CD4-positive, alpha-beta T cell treated with Interleukin-4 for 1 hour (primary cell): ENCODE results near the gene ITIH5.

Source experiments
- DNase-seq, 2 donors: peaks; one replicate each; pipeline ENCODE4 v3.0.0-alpha.2; 2020 to 2022

The ITIH5 gene

DNA sequence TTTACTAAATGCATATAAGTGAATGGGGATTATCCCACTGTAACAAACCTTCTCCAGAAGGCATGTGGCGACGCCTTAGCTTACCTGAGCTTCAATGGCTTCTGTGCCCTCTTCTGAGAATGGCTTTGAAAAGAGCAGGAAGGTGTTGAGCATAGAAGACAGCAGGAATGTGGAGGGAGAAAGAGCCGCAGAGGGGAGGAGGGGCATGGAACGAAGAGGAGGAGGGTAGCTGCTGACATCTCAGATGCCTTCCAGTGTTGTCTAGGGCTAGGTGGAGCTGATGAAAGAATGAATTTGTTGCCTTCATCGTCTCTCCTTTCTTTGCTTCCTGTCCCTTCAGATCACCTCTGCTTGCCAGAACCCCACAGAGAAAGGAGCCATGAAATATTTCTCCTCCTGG lies 86.2 kb downstream of the ITIH5 start:
- DNase-seq, result no peak

DNA sequence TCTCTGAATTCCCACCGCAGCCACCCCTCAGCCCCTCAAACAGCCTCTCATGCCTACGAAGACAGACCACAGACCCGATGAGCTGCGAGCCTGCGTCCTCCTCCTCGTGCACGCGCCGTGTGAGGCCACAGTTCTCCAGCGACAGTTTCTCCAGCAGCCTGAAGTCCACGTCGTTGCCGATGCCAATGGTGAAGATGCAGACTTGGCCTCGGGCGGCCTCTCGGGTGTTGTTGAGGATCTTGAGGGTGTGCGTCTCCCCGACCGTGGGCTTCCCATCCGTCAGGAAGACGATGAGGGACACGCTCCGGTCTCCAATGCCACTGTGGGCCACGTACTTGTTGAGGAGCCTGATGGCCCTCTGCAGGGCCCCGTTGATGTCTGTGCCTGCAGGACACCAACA lies 87.1 kb downstream of the ITIH5 start:
- no peak for DNase-seq

DNA sequence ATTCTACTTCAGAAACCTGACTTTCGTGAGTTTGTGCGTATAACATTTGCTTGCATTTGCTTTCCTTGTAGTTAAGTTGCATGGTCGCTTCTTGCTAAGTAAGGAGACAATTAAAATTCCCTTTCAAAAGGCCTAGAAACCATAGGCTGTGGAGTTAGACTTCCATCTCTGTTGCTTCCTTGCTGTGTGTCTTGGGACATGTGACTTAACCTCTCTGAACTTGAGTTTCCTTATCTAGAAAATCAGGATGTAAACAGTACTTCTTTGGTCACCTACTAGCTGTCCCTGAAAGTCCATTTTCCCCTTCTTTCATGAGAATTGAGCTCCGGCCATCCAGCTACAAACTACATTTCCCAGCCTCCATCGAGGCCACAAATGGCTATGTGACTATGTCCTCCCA lies 89.2 kb downstream of the ITIH5 start:
- no peak for DNase-seq

- DNase-seq, result no peak
These were observed 89.6 kb downstream of the ITIH5 start for GRCh38 chr10:7577176-7577575.

DNA sequence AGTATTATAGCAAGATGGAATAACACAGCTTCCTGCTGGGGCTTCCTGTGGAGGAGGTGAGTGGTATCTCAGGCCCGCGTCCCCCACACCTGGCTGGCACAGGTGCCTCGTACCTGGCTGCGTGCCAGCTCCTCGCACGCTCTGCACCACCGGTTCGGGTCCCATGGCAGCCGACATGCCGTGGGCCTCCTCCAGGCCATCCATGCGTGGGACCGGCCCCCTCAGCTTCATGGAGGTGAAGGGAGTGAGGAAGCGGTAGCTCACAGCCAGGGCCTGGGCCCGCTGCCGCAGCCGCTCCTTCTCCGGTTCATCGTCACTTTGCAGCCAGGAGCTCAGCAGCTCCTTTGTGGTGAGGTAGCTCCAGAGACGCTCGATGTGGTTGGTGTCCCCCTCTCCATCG lies 90.4 kb downstream of the ITIH5 start:
- no peak for DNase-seq

- DNase-seq, result no peak
These were observed 94.4 kb downstream of the ITIH5 start for GRCh38 chr10:7572391-7572790.

DNA sequence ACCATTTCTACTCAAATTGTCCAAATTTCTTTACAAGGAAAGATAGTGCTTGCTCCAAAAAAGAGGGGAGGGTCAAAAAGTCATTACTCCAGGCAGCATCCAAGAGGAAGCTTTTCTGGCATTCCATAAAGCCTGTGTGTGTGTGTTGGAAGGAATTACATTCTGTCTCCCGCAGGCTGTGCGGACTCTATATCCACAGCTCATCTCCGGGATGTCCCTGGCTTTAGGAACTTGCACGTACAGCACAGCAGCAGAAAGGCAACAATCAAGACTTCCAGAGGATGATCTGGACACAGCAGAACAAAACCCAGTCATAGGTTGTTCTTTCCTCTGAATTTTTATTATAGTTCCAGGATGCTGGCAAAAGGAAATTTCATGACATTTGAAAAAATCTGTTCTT lies 94.8 kb downstream of the ITIH5 start:
- DNase-seq, result no peak

DNA sequence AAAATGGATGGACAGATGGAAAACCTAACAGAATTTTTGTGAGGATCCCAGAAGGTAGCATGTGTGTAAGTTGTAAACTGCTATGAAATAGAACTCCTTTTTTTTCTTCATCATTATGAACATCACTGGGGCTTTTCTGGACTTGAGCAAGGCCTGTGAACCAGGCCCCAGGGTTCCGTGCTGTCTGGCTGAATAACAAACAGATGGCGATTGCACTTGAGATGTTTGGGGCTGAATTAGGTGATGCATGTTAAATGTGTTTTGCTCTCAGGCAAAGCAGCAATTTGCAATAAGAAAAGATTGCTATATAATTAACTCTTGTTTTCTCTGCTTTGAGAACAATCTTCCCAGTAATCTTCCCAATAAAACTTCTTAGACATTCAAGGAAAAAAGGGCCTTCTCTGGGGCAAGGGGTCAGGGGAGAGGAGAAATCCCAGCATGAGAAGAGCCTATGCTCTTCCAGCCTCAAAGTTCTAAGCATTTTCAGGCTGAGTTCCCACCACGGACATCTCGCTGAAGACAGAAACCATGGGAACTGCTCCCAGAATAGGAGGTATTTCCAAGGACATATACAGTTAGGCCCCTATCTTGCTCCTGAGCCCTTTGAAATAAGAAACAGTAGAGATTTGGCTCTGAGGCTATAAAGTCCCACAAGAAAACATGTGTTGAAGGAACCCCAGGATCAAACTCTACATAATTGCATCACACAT lies 98.7 kb downstream of the ITIH5 start:
- DNase-seq, result no peak

GRCh38 chr10:7566891-7567290 lies 99.9 kb downstream of the ITIH5 start:
- DNase-seq, result no peak

DNA sequence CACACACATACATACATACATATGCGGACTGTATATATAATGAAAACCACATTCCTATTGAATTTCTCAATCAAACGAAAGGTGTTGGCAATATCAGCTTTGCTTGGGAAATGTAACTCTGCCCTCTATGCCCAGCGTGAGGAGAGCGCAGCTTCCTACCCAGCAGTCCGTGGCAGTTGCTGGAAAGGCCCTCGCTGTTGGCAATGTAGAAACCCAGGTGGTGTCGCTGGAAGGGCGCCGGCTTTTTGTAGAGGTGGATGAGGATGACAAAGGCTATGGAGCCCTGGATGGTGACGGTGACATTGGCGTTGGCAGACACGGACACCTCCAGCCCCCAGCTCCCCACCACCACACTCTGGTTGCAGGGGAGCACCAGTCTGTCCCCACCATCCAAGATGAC lies 100.9 kb downstream of the ITIH5 start:
- DNase-seq, result no peak

DNA sequence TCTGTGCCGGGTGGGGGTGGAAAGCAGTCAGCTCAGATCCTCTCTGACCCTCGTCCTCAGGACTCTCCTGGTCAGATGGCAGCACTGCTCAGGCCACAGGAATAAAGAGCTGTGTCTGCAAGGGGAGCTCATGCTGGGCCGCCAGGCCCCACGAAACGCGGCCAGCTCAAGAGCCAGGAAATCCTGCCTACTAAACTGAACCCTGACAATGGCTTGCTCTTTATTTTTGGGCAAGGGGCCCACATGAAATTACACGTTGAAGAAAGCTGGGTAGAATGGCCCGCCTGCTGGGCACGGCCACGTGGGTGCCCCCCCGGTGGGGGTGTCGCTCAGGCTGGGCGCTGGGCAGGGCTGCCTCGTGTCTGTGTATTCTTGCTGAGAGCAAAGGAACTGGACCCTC lies 103.0 kb downstream of the ITIH5 start:
- DNase-seq, result no peak

DNA sequence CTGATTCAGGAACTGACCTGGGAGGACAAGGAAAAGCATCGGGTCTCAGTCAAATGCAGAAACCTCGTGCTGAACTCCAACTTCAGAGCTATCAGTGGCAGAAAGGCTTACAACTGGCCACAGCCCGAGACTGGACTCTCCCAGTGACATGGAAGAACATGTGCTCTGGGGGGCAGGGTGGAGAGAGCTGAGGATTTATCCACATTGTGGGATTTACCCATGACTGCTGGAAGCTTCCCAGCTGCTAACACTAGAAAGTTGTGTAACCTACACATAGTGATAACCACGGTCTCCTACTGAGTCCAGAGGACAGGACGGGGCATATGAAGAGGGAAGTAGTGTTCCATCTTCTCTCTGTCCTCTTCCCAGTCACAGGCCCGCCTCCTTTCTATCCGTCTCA lies 103.4 kb downstream of the ITIH5 start:
- DNase-seq, result no peak

DNA sequence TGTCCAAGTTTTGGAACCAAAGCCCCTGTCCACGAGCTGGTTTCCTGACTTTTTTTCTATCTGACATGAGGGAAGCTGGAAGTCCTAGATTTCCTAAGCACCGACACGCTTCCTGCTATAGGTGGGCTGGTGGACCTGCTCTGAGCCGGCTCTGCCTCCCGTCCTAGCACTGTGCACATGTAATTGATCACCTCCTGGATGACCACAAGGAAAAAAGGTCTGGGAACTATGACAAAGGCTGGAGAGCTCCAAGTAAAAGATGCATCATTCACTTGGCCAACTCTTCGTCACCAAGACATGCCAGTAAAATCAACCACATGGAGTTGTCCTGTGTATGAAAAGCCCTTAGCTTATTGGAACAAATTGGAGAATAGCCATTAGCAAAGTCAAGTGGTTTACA lies 104.8 kb downstream of the ITIH5 start:
- no peak for DNase-seq

- no peak for DNase-seq
These were observed 105.4 kb downstream of the ITIH5 start for GRCh38 chr10:7561216-7561893.

DNA sequence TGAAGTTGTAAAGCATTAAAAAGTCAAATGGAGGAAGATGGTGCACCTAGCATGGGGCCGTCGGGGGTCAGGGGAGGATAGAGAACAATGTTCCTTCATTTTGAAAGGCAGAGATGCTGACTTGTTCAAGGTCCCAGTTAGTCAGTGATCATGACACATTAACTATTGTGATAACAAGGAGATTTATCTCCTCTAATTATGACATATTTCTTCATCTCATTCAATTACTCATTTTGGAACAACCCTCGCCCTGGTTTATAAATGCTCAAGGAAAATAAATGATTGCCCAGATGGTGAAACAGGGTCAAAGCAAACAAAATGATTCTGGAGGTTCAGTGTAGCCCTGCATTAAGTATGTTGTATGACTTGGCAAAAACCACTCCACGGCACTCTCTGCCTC lies 106.2 kb downstream of the ITIH5 start:
- no peak for DNase-seq

GRCh38 chr10:7559386-7559785 lies 107.4 kb downstream of the ITIH5 start:
- no peak for DNase-seq

GRCh38 chr10:7558036-7558435 lies 108.7 kb downstream of the ITIH5 start:
- DNase-seq, result no peak

GRCh38 chr10:7553531-7553930 lies 113.2 kb downstream of the ITIH5 start:
- DNase-seq, result no peak

DNA sequence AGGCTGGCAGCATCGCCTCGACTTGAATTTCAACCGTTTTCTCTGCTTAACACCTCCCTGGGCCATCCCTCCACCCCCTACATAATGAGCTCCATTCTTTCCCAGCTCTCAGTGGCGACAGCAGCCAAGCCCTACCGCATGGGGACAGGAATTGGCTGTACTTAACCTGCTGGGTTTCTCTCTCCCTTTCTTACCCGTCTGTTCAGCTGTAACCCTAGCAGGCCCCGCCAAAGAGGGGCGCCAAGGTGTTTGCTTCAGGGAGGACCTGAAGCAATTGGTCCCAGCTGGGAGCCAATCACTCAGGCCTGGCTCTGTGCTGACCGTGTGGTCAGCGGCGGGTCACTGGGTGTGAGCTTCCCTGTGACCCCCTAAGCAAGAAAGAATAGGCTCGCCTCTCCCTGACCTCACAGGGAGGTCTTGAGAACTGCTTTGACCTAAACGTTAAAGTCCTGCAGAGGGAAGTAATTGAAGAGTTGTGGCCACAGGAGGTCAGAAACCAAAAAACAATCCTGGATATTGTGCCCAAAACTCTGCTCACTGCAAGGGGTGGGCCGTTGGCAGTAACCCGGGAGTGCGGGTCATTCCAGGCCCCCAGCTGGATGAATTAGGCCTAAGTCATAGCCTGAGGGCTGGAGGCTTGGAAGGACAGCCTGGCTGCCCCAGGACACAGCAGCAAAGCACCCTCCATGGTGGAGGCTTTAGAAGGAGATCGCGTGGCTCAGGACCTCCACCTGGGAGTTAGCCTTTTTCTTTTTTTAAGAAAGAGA lies 114.6 kb downstream of the ITIH5 start:
- DNase-seq, result no peak

DNA sequence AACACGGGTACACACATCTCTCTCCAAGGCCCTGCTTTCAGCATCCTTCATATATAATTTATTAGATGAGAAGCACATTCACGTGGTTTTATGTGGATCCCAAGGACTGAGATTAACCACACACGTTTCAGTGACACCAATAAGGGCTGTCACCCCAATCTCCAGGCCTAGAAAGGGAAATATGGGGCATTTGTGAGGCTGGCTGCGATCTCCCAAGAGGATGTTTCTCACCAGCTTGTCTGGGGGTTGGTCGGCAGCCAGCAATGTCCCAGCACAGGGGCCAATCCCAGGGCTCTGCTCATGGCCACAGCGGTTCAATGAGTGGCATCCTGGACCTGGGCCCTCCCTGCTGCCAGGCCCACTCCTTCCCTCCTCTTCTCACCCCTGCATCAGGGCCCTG lies 115.5 kb downstream of the ITIH5 start:
- DNase-seq, result no peak

GRCh38 chr10:7550013-7550412 lies 116.8 kb downstream of the ITIH5 start:
- DNase-seq, result no peak

GRCh38 chr10:7547829-7548228 lies 118.9 kb downstream of the ITIH5 start:
- DNase-seq, result no peak

- no peak for DNase-seq
These were observed 119.6 kb downstream of the ITIH5 start for GRCh38 chr10:7547206-7547605.

DNA sequence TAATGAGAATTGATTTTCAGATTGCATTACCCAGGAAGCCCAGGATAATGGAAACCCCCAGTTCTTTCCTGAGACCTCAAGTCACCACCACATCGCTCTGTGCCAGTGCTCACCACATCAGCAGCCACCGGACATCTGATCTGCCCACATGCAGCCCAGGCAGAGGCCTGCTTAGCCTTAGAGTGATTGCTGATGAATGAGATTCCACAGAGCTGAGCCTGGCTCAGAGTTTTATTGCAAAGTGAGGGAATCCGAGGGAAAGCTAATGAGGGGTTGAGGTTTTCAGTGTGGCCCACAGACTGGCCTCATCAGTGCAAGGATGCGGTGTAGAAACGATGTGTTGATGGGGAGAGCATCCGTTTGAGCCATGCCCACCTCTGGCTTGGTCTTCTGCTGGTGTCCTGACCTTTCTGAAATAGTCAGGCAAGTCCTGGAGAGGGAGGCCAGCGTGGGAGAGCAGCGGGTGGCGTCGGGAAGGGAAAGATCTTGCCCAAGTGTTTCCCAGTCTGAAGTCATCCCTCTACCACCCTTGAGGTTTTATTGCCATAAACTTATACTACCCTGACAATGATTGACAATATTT lies 120.3 kb downstream of the ITIH5 start:
- no peak for DNase-seq
